ENCODE data around the gene FGFRL1. TPM values are rescaled to one million over a fixed set of nuclear protein-coding genes. Genes with fewer than 3 reads are reported as not detected.
"Not testable (repeated sequence)": the region's sequence is repeated elsewhere in the genome, so short reads cannot be mapped to it uniquely, and the experiment has no call there.

Gene FGFRL1
- polyA plus RNA-seq, 1 donor (not counting 4 experiments of a cell fraction or from before 2014, with no cell fraction given), result 2.8 TPM

DNA sequence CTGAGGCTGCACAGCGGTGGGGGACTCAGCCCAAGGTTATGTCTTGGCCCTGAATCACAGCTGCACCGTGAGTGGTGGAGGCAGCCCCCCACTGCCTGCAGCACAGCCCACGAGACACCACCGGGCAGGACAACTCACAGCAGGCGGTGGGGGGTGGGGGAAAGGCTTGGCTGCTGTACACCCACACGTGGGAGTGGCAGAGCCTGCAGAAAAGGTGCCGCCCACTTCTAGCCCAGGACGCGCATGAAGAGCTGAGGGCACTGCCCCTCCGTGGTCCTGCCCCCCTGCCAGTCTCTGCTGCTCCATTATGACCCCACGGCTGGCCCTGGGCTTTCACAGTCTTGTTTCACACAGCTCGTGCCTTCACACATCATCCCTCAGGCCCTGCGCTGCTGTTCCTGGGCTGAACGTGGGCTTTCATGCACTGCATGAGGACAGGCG is 40.8 kb downstream of the FGFRL1 start:
- no peaks in the 10 kb centered on the region for H3K9me1 ChIP-seq (ENCODE audit: control insufficient read depth, extremely low read depth, insufficient read depth, low read length)
- TF ChIP-seq, protein P1, sequence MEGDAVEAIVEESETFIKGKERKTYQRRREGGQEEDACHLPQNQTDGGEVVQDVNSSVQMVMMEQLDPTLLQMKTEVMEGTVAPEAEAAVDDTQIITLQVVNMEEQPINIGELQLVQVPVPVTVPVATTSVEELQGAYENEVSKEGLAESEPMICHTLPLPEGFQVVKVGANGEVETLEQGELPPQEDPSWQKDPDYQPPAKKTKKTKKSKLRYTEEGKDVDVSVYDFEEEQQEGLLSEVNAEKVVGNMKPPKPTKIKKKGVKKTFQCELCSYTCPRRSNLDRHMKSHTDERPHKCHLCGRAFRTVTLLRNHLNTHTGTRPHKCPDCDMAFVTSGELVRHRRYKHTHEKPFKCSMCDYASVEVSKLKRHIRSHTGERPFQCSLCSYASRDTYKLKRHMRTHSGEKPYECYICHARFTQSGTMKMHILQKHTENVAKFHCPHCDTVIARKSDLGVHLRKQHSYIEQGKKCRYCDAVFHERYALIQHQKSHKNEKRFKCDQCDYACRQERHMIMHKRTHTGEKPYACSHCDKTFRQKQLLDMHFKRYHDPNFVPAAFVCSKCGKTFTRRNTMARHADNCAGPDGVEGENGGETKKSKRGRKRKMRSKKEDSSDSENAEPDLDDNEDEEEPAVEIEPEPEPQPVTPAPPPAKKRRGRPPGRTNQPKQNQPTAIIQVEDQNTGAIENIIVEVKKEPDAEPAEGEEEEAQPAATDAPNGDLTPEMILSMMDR (optimal IDR thresholded peaks at IDR 0.05 in 1 of 3, IDR thresholded peaks at IDR 0.05 in 1 of 3, conservative IDR thresholded peaks at IDR 0.05 in 1 of 3; ENCODE audit: extremely low read depth in 1 of 3, insufficient read depth in 2 of 3, low read length in 3 of 3), result no peak
- TF ChIP-seq EZH2 (IDR thresholded peaks at IDR 0.05; ENCODE audit: low read length), result no peak
- H3K27ac ChIP-seq (ENCODE audit: control insufficient read depth, insufficient read depth, low read length), result no peak overlapping the region
- no peaks in the 10 kb centered on the region for H4K20me1 ChIP-seq (ENCODE audit: control insufficient read depth, extremely low read depth, insufficient read depth, low read length)
- H3K9me3 ChIP-seq (ENCODE audit: control insufficient read depth, low read depth, low read length), result peaks cover 3% of the 10 kb centered on the region
- no peak overlapping the region for H3K4me3 ChIP-seq (ENCODE audit: control insufficient read depth in 2 of 3, extremely low read depth in 1 of 3, insufficient read depth in 2 of 3, low read depth in 1 of 3, low read length in 3 of 3)
- peaks cover 75% of the 10 kb centered on the region for H3K27me3 ChIP-seq (ENCODE audit: control insufficient read depth, extremely low read depth, insufficient read depth, low read length)
- no peak overlapping the region for H3K4me2 ChIP-seq (ENCODE audit: control insufficient read depth, extremely low read depth, insufficient read depth, low read depth, low read length)
- dilution Hi-C loops (cut with MboI; ENCODE audit: extremely low pct_ligation_motif_present, low sequenced_read_pairs), result no loop called here
- H3K9ac ChIP-seq (ENCODE audit: control insufficient read depth, extremely low read depth, insufficient read depth, low read length), result no peak overlapping the region
- H2AFZ ChIP-seq (ENCODE audit: control insufficient read depth, low read length), result no peak overlapping the region
- H3K4me1 ChIP-seq (ENCODE audit: control insufficient read depth, extremely low read depth, insufficient read depth, low read length), result peaks cover 17% of the 10 kb centered on the region
- DNase-seq (ENCODE audit: low read depth, low spot score) (no peak), FAIRE-seq (no peak)
- no peaks in the 10 kb centered on the region for H3K36me3 ChIP-seq (ENCODE audit: control insufficient read depth in 2 of 2, extremely low read depth in 1 of 2, insufficient read depth in 2 of 2, low read length in 2 of 2)
- H3K79me2 ChIP-seq (ENCODE audit: control insufficient read depth, insufficient read depth, low read length), result no peaks in the 10 kb centered on the region

DNA sequence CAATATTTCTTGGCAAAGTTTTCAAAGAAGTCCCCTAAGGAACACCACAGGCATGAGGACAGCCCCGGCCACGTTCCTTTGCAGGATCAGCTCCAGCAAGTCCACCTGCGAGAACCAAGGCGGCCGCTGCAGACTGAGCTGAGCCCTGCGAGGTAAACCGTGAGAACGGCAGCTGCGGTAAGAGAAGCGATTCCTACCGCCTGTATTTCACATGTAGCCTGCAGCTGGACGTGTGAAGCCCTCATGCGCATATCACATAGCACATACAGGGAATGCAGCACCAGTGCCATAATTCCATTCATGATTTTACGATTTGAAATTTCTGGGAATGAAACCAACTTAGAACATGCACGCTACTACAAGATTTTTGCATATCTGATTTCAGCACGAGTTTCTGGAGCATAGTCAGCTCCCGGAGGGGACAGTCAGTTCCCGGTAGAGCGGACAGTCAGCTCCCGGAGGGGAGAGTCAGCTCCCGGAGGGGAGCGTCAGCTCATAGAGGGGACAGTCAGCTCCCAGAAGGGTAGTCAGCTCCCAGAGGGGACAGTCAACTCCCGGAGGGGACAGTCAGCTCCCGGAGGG is 41.7 kb downstream of the FGFRL1 start:
- peaks cover 17% of the 10 kb centered on the region for H3K4me1 ChIP-seq (ENCODE audit: control insufficient read depth, extremely low read depth, insufficient read depth, low read length)
- H3K79me2 ChIP-seq (ENCODE audit: control insufficient read depth, insufficient read depth, low read length), result no peaks in the 10 kb centered on the region
- no peaks in the 10 kb centered on the region for H3K36me3 ChIP-seq (ENCODE audit: control insufficient read depth in 2 of 2, extremely low read depth in 1 of 2, insufficient read depth in 2 of 2, low read length in 2 of 2)
- H3K9me3 ChIP-seq (ENCODE audit: control insufficient read depth, low read depth, low read length), result peaks cover 3% of the 10 kb centered on the region
- no peak overlapping the region for H2AFZ ChIP-seq (ENCODE audit: control insufficient read depth, low read length)
- H4K20me1 ChIP-seq (ENCODE audit: control insufficient read depth, extremely low read depth, insufficient read depth, low read length), result no peaks in the 10 kb centered on the region
- no peak overlapping the region for H3K9ac ChIP-seq (ENCODE audit: control insufficient read depth, extremely low read depth, insufficient read depth, low read length)
- H3K27ac ChIP-seq (ENCODE audit: control insufficient read depth, insufficient read depth, low read length), result no peak overlapping the region
- no peak overlapping the region for H3K4me3 ChIP-seq (ENCODE audit: control insufficient read depth in 2 of 3, extremely low read depth in 1 of 3, insufficient read depth in 2 of 3, low read depth in 1 of 3, low read length in 3 of 3)
- DNase-seq (ENCODE audit: low read depth, low spot score) (no peak), FAIRE-seq (peak; percentile 36)
- peak overlapping the region; percentile 36 for H3K4me2 ChIP-seq (ENCODE audit: control insufficient read depth, extremely low read depth, insufficient read depth, low read depth, low read length)
- no peaks in the 10 kb centered on the region for H3K9me1 ChIP-seq (ENCODE audit: control insufficient read depth, extremely low read depth, insufficient read depth, low read length)
- peaks cover 84% of the 10 kb centered on the region for H3K27me3 ChIP-seq (ENCODE audit: control insufficient read depth, extremely low read depth, insufficient read depth, low read length)
- dilution Hi-C loops (cut with MboI; ENCODE audit: extremely low pct_ligation_motif_present, low sequenced_read_pairs), result no loop called here
- TF ChIP-seq, protein P1 (optimal IDR thresholded peaks at IDR 0.05 in 1 of 3, IDR thresholded peaks at IDR 0.05 in 1 of 3, conservative IDR thresholded peaks at IDR 0.05 in 1 of 3; ENCODE audit: extremely low read depth in 1 of 3, insufficient read depth in 2 of 3, low read length in 3 of 3), result no peak
- TF ChIP-seq EZH2 (IDR thresholded peaks at IDR 0.05; ENCODE audit: low read length), result peak; percentile 38

DNA sequence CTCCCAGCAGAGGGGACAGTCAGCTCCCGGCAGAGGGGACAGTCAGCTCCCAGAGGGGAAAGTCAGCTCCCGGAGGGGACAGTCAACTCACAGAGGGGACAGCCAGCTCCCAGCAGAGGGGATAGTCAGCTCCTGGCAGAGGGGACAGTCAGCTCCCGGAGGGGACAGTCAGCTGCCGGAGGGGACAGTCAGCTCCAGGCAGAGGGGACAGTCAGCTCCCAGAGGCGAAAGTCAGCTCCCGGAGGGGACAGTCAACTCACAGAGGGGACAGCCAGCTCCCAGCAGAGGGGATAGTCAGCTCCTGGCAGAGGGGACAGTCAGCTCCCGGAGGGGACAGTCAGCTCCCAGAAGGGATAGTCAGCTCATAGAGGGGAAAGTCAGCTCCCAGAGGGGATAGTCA is 42.5 kb downstream of the FGFRL1 start:
- peaks cover 91% of the 10 kb centered on the region for H3K27me3 ChIP-seq (ENCODE audit: control insufficient read depth, extremely low read depth, insufficient read depth, low read length)
- peaks cover 17% of the 10 kb centered on the region for H3K4me1 ChIP-seq (ENCODE audit: control insufficient read depth, extremely low read depth, insufficient read depth, low read length)
- H4K20me1 ChIP-seq (ENCODE audit: control insufficient read depth, extremely low read depth, insufficient read depth, low read length); H3K4me2 ChIP-seq (ENCODE audit: control insufficient read depth, extremely low read depth, insufficient read depth, low read depth, low read length); H3K9me3 ChIP-seq (ENCODE audit: control insufficient read depth, low read depth, low read length); H3K79me2 ChIP-seq (ENCODE audit: control insufficient read depth, insufficient read depth, low read length); H3K9ac ChIP-seq (ENCODE audit: control insufficient read depth, extremely low read depth, insufficient read depth, low read length); DNase-seq (ENCODE audit: low read depth, low spot score); H3K4me3 ChIP-seq (ENCODE audit: control insufficient read depth in 2 of 3, extremely low read depth in 1 of 3, insufficient read depth in 2 of 3, low read depth in 1 of 3, low read length in 3 of 3); H3K36me3 ChIP-seq (ENCODE audit: control insufficient read depth in 2 of 2, extremely low read depth in 1 of 2, insufficient read depth in 2 of 2, low read length in 2 of 2); H2AFZ ChIP-seq (ENCODE audit: control insufficient read depth, low read length); FAIRE-seq; dilution Hi-C loops (cut with MboI; ENCODE audit: extremely low pct_ligation_motif_present, low sequenced_read_pairs); H3K9me1 ChIP-seq (ENCODE audit: control insufficient read depth, extremely low read depth, insufficient read depth, low read length); H3K27ac ChIP-seq (ENCODE audit: control insufficient read depth, insufficient read depth, low read length): not testable (repeated sequence)

DNA sequence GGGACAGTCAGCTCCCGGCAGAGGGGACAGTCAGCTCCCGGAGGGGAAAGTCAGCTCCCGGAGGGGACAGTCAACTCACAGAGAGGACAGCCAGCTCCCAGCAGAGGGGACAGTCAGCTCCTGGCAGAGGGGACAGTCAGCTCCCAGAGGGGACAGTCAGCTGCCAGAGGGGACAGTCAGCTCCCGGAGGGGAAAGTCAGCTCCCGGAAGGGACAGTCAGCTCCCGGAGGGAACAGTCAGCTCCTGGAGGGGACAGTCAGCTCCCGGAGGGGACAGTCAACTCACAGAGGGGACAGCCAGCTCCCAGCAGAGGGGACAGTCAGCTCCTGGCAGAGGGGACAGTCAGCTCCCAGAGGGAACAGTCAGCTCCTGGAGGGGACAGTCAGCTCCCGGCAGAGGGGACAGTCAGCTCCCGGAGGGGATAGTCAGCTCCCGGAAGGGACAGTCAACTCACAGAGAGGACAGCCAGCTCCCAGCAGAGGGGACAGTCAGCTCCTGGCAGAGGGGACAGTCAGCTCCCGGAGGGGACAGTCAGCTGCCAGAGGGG is 43.3 kb downstream of the FGFRL1 start:
- H3K27ac ChIP-seq (ENCODE audit: control insufficient read depth, insufficient read depth, low read length); H3K4me3 ChIP-seq (ENCODE audit: control insufficient read depth in 2 of 3, extremely low read depth in 1 of 3, insufficient read depth in 2 of 3, low read depth in 1 of 3, low read length in 3 of 3); H4K20me1 ChIP-seq (ENCODE audit: control insufficient read depth, extremely low read depth, insufficient read depth, low read length); FAIRE-seq; H3K36me3 ChIP-seq (ENCODE audit: control insufficient read depth in 2 of 2, extremely low read depth in 1 of 2, insufficient read depth in 2 of 2, low read length in 2 of 2); H2AFZ ChIP-seq (ENCODE audit: control insufficient read depth, low read length); DNase-seq (ENCODE audit: low read depth, low spot score); dilution Hi-C loops (cut with MboI; ENCODE audit: extremely low pct_ligation_motif_present, low sequenced_read_pairs); H3K9ac ChIP-seq (ENCODE audit: control insufficient read depth, extremely low read depth, insufficient read depth, low read length); H3K9me3 ChIP-seq (ENCODE audit: control insufficient read depth, low read depth, low read length); H3K4me2 ChIP-seq (ENCODE audit: control insufficient read depth, extremely low read depth, insufficient read depth, low read depth, low read length); H3K79me2 ChIP-seq (ENCODE audit: control insufficient read depth, insufficient read depth, low read length); H3K9me1 ChIP-seq (ENCODE audit: control insufficient read depth, extremely low read depth, insufficient read depth, low read length): not testable (repeated sequence)
- Histone ChIP-seq H3K27me3 (ENCODE audit: control insufficient read depth, extremely low read depth, insufficient read depth, low read length) (peaks cover 93% of the 10 kb centered on the region), H3K4me1 (ENCODE audit: control insufficient read depth, extremely low read depth, insufficient read depth, low read length) (peaks cover 17% of the 10 kb centered on the region)

All from keratinocyte (primary cell).